Coronary artery (tissue), 2 donors: ENCODE measurements around the gene MED12L.

Source experiments
- DNase-seq: peaks from one replicate; pipeline ENCODE4 v3.0.0-alpha.2; 2017; ENCODE audit warnings: low spot score
- H3K27ac ChIP-seq, 2 donors: fragments of 200-600 bp; sonication (generic); one replicate each; pipeline ENCODE4 v1.5.1; 2016 to 2019
- H3K4me3 ChIP-seq: fragments of 200-600 bp; sonication (generic); 2 replicates; pipeline ENCODE4 v1.5.1; 2016; ENCODE audit warnings: mild to moderate bottlenecking, moderate library complexity
- CTCF ChIP-seq: fragments of 200-600 bp; sonication (generic); IDR thresholded peaks from one replicate; pipeline ENCODE4 v1.5.1; 2019; ENCODE audit warnings: antibody characterized with exemption

MED12L gene

GRCh38 chr3:151309566-151309965, 224.1 kb downstream of the MED12L start:
- Histone ChIP-seq H3K27ac (no peak overlapping the region), H3K4me3 (no peak overlapping the region)
- no peak for DNase-seq
- no peak for TF ChIP-seq CTCF

GRCh38 chr3:151312972-151313371, 227.5 kb downstream of the MED12L start:
- no peak for TF ChIP-seq CTCF
- Histone ChIP-seq H3K4me3 (no peak overlapping the region), H3K27ac (no peak overlapping the region)
- no peak for DNase-seq

- no peak overlapping the region for H3K4me3 ChIP-seq
- TF ChIP-seq CTCF, result no peak
- no peak overlapping the region for H3K27ac ChIP-seq
- no peak for DNase-seq
Observed at GRCh38 chr3:151314137-151314536, 228.7 kb downstream of the MED12L start.

GRCh38 chr3:151314593-151314992, 229.1 kb downstream of the MED12L start:
- Histone ChIP-seq H3K4me3 (no peak overlapping the region), H3K27ac (no peak overlapping the region)
- no peak for DNase-seq
- no peak for TF ChIP-seq CTCF

GRCh38 chr3:151315136-151315535, 229.7 kb downstream of the MED12L start:
- Histone ChIP-seq H3K4me3 (no peak overlapping the region), H3K27ac (no peak overlapping the region)
- TF ChIP-seq CTCF, result no peak
- no peak for DNase-seq

GRCh38 chr3:151315846-151316245, 230.4 kb downstream of the MED12L start:
- no peak for DNase-seq
- TF ChIP-seq CTCF, result no peak
- H3K4me3 ChIP-seq, result no peak overlapping the region
- no peak overlapping the region for H3K27ac ChIP-seq

GRCh38 chr3:151316267-151316991, 231.0 kb downstream of the MED12L start, which contains the start of gene GPR87:
GPR87 (minus strand) TSS chr3:151316820; CDS start chr3:151300100, 16,720 bp downstream.
- H3K4me3 ChIP-seq, result no peak within 1 kb of the TSS
- no peak within 1 kb of the TSS for H3K27ac ChIP-seq
- no peak for DNase-seq
- TF ChIP-seq CTCF, result no peak
